HepG2 (cell line): Measurements from ENCODE around the gene MSI2.

ENCODE experiments used
- RAD21 ChIP-seq: fragments of 450-650 bp; formaldehyde crosslinking; IDR thresholded peaks from 2 replicates; pipeline ENCODE4 v1.5.0; 2020; ENCODE audit warnings: mild to moderate bottlenecking
- RFX5 ChIP-seq: IDR thresholded peaks from 2 replicates; pipeline ENCODE4 v1.6.1; 2011; ENCODE audit warnings: low read depth, low read length, improper control_type of control experiment
- SUZ12 ChIP-seq: fragments of 150-350 bp; IDR thresholded peaks from 2 replicates; pipeline ENCODE4 v1.6.1; 2014; ENCODE audit warnings: low read depth, low read length
- ZNF274 ChIP-seq: sonication (generic); formaldehyde crosslinking; IDR thresholded peaks from 2 replicates; pipeline ENCODE4 v1.5.1; 2020; ENCODE audit warnings: mild to moderate bottlenecking, missing genetic modification reagents
- ZNF430 ChIP-seq: sonication (generic); formaldehyde crosslinking; IDR thresholded peaks from 2 replicates; pipeline ENCODE4 v1.9.0; 2021; ENCODE audit warnings: mild to moderate bottlenecking, missing genetic modification reagents
- ZNF747 ChIP-seq: sonication (generic); formaldehyde crosslinking; IDR thresholded peaks from 2 replicates; pipeline ENCODE4 v1.8.1; 2023; ENCODE audit warnings: missing genetic modification reagents, mild to moderate bottlenecking, borderline replicate concordance
- TF ChIP-seq, protein P1 (sequence below): sonication (generic); formaldehyde crosslinking; IDR thresholded peaks from 2 replicates; pipeline ENCODE4 v1.5.0; 2020; ENCODE audit warnings: mild to moderate bottlenecking, missing genetic modification reagents, moderate library complexity
- TF ChIP-seq, protein P2 (sequence below): sonication (generic); formaldehyde crosslinking; conservative IDR thresholded peaks from 2 replicates; pipeline ENCODE4 v1.4.0; 2020; ENCODE audit warnings: missing genetic modification reagents
- TF ChIP-seq, protein P3 (sequence below): sonication (generic); formaldehyde crosslinking; IDR thresholded peaks from 2 replicates; pipeline ENCODE4 v1.8.0; 2022; ENCODE audit warnings: mild to moderate bottlenecking, missing genetic modification reagents; ENCODE audit not compliant: insufficient replicate concordance
- TF ChIP-seq, protein P4 (sequence below), 2 experiments: sonication (generic) in 1 of 2; formaldehyde crosslinking in 1 of 2; IDR thresholded peaks; 2 replicates each; pipeline versions ENCODE4 v1.4.0 to v1.6.1; 2018 to 2020; ENCODE audit warnings: missing genetic modification reagents in 2 of 2, borderline replicate concordance in 1 of 2, low read depth in 1 of 2, mild to moderate bottlenecking in 1 of 2, missing biosample characterization in 1 of 2

DNA sequence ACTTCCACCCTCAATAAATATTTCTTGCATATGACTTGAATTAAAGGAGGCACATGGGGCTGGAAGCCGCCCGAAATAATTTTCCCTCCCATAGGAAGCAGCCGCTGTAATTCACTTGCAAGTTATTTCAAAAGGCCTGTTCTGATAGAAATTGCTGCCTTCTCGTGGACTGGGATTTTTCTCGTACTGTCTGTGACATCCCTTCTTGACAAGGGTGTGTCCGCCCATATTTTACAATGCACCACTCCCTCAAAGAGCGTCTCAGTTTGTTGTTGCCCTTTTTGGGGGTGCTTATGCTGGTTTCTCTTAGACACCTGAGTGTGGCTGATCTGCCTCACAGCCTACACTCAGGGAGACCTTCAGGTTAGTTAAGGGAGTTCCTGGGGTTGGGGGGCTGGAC lies 160.0 kb downstream of the MSI2 start:
- TF ChIP-seq, protein P1, sequence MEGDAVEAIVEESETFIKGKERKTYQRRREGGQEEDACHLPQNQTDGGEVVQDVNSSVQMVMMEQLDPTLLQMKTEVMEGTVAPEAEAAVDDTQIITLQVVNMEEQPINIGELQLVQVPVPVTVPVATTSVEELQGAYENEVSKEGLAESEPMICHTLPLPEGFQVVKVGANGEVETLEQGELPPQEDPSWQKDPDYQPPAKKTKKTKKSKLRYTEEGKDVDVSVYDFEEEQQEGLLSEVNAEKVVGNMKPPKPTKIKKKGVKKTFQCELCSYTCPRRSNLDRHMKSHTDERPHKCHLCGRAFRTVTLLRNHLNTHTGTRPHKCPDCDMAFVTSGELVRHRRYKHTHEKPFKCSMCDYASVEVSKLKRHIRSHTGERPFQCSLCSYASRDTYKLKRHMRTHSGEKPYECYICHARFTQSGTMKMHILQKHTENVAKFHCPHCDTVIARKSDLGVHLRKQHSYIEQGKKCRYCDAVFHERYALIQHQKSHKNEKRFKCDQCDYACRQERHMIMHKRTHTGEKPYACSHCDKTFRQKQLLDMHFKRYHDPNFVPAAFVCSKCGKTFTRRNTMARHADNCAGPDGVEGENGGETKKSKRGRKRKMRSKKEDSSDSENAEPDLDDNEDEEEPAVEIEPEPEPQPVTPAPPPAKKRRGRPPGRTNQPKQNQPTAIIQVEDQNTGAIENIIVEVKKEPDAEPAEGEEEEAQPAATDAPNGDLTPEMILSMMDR (CRISPR knock-in tag) = no peak
- TF ChIP-seq ZNF747 (CRISPR knock-in tag) = no peak
- TF ChIP-seq, protein P2, sequence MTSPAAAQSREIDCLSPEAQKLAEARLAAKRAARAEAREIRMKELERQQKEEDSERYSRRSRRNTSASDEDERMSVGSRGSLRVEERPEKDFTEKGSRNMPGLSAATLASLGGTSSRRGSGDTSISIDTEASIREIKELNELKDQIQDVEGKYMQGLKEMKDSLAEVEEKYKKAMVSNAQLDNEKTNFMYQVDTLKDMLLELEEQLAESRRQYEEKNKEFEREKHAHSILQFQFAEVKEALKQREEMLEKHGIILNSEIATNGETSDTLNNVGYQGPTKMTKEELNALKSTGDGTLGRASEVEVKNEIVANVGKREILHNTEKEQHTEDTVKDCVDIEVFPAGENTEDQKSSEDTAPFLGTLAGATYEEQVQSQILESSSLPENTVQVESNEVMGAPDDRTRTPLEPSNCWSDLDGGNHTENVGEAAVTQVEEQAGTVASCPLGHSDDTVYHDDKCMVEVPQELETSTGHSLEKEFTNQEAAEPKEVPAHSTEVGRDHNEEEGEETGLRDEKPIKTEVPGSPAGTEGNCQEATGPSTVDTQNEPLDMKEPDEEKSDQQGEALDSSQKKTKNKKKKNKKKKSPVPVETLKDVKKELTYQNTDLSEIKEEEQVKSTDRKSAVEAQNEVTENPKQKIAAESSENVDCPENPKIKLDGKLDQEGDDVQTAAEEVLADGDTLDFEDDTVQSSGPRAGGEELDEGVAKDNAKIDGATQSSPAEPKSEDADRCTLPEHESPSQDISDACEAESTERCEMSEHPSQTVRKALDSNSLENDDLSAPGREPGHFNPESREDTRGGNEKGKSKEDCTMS (CRISPR knock-in tag) = no peak
- TF ChIP-seq SUZ12 = no peak
- no peak for TF ChIP-seq RAD21 (CRISPR knock-in tag)
- TF ChIP-seq ZNF430 (CRISPR knock-in tag) = no peak
- no peak for TF ChIP-seq ZNF274 (CRISPR knock-in tag)
- TF ChIP-seq, protein P3, sequence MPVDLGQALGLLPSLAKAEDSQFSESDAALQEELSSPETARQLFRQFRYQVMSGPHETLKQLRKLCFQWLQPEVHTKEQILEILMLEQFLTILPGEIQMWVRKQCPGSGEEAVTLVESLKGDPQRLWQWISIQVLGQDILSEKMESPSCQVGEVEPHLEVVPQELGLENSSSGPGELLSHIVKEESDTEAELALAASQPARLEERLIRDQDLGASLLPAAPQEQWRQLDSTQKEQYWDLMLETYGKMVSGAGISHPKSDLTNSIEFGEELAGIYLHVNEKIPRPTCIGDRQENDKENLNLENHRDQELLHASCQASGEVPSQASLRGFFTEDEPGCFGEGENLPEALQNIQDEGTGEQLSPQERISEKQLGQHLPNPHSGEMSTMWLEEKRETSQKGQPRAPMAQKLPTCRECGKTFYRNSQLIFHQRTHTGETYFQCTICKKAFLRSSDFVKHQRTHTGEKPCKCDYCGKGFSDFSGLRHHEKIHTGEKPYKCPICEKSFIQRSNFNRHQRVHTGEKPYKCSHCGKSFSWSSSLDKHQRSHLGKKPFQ (CRISPR knock-in tag) = no peak
- TF ChIP-seq, protein P4, sequence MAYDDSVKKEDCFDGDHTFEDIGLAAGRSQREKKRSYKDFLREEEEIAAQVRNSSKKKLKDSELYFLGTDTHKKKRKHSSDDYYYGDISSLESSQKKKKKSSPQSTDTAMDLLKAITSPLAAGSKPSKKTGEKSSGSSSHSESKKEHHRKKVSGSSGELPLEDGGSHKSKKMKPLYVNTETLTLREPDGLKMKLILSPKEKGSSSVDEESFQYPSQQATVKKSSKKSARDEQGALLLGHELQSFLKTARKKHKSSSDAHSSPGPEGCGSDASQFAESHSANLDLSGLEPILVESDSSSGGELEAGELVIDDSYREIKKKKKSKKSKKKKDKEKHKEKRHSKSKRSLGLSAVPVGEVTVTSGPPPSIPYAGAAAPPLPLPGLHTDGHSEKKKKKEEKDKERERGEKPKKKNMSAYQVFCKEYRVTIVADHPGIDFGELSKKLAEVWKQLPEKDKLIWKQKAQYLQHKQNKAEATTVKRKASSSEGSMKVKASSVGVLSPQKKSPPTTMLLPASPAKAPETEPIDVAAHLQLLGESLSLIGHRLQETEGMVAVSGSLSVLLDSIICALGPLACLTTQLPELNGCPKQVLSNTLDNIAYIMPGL (CRISPR knock-in tag; IDR thresholded peaks at IDR 0.05; ENCODE audit: borderline replicate concordance in 1 of 2, low read depth in 1 of 2) = no peak
- TF ChIP-seq RFX5 = no peak
